ENCODE results near the gene CTU2. TPM values are rescaled to one million over a fixed set of nuclear protein-coding genes. Genes with fewer than 3 reads are reported as not detected.

The CTU2 gene
- polyA plus RNA-seq, 1 donor from 2014 or later: 26.3 TPM

DNA sequence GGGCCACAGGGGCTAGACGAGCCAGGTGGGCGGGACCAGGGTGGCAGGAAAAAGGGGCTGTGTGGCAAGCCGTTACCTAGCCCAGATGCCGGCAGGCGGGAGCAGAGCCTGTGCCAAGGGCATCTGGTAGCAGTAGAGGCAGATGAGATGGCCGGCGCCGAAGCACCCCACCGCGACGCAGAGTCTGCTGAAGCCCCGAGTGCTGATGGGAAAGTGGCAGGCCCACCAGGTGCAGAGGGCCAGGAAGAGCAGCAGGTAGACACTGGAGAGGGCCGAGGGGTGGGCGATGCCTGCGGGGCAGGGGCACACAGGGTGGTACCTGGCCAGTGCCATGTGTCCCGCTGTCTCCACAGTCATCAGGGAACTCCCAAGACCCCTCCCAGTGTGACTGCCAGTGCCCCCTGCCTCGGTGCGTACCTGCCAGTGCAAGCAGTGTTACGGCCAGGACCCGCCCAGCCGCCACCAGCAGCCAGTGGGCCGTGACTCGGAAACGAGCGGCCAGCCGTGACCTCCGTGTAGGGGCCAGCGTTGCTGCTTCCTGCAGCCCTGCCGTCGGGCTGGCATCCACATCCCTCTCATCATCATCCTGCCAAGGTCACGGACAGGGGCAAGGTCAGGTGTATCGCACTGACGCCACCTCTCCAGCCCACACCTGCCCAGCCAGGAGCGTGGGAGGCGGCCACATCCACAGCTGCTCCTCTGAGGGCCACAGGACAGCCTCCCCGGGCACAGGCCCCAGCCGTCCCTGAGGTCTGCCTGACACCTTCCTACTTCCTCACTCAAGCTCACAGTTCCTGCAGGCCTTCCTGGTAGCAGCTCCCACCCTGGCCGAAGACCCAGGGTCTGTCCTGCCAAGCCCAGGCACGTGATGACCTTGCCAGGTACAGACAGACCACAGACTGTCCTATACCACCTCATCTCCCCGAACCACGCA, 32.1 kb downstream of the CTU2 start:
- Histone ChIP-seq H3K9me3 (ENCODE audit: low read length) (no peaks in the 10 kb centered on the region), H3K27me3 (ENCODE audit: insufficient read depth, low read depth, low read length) (no peaks in the 10 kb centered on the region), H3K27ac (ENCODE audit: low read length) (no peak overlapping the region), H3K4me2 (ENCODE audit: low read length) (no peak overlapping the region), H3K9ac (ENCODE audit: low read length) (no peak overlapping the region), H3F3A (ENCODE audit: insufficient read depth, low read length, poor library complexity, severe bottlenecking) (no peaks in the 10 kb centered on the region), H3K4me3 (ENCODE audit: low read length) (no peak overlapping the region), H4K20me1 (ENCODE audit: insufficient read depth) (no peaks in the 10 kb centered on the region), H2AFZ (ENCODE audit: low read depth, low read length) (no peak overlapping the region), H3K9me2 (ENCODE audit: insufficient read depth, low read length) (no peaks in the 10 kb centered on the region), H3K36me3 (ENCODE audit: insufficient read depth, low read length) (no peaks in the 10 kb centered on the region), H3K79me2 (replicated peaks; ENCODE audit: insufficient read depth, low read length) (no peaks in the 10 kb centered on the region)
- no peak for TF ChIP-seq RAD21 (conservative IDR thresholded peaks at IDR 0.05)
- no peak for TF ChIP-seq POLR2AphosphoS5 (IDR thresholded peaks at IDR 0.05)
- no peak for TF ChIP-seq EZH2 (IDR thresholded peaks at IDR 0.05; ENCODE audit: borderline replicate concordance, insufficient read depth, low read length, poor library complexity, severe bottlenecking)
- no peak for TF ChIP-seq SMC3 (conservative IDR thresholded peaks at IDR 0.05; ENCODE audit: poor library complexity)
- no peak for TF ChIP-seq EP300 (conservative IDR thresholded peaks at IDR 0.05; ENCODE audit: poor library complexity, severe bottlenecking)
- TF ChIP-seq, protein P1, sequence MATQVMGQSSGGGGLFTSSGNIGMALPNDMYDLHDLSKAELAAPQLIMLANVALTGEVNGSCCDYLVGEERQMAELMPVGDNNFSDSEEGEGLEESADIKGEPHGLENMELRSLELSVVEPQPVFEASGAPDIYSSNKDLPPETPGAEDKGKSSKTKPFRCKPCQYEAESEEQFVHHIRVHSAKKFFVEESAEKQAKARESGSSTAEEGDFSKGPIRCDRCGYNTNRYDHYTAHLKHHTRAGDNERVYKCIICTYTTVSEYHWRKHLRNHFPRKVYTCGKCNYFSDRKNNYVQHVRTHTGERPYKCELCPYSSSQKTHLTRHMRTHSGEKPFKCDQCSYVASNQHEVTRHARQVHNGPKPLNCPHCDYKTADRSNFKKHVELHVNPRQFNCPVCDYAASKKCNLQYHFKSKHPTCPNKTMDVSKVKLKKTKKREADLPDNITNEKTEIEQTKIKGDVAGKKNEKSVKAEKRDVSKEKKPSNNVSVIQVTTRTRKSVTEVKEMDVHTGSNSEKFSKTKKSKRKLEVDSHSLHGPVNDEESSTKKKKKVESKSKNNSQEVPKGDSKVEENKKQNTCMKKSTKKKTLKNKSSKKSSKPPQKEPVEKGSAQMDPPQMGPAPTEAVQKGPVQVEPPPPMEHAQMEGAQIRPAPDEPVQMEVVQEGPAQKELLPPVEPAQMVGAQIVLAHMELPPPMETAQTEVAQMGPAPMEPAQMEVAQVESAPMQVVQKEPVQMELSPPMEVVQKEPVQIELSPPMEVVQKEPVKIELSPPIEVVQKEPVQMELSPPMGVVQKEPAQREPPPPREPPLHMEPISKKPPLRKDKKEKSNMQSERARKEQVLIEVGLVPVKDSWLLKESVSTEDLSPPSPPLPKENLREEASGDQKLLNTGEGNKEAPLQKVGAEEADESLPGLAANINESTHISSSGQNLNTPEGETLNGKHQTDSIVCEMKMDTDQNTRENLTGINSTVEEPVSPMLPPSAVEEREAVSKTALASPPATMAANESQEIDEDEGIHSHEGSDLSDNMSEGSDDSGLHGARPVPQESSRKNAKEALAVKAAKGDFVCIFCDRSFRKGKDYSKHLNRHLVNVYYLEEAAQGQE (IDR thresholded peaks at IDR 0.05; ENCODE audit: borderline replicate concordance): no peak

DNA sequence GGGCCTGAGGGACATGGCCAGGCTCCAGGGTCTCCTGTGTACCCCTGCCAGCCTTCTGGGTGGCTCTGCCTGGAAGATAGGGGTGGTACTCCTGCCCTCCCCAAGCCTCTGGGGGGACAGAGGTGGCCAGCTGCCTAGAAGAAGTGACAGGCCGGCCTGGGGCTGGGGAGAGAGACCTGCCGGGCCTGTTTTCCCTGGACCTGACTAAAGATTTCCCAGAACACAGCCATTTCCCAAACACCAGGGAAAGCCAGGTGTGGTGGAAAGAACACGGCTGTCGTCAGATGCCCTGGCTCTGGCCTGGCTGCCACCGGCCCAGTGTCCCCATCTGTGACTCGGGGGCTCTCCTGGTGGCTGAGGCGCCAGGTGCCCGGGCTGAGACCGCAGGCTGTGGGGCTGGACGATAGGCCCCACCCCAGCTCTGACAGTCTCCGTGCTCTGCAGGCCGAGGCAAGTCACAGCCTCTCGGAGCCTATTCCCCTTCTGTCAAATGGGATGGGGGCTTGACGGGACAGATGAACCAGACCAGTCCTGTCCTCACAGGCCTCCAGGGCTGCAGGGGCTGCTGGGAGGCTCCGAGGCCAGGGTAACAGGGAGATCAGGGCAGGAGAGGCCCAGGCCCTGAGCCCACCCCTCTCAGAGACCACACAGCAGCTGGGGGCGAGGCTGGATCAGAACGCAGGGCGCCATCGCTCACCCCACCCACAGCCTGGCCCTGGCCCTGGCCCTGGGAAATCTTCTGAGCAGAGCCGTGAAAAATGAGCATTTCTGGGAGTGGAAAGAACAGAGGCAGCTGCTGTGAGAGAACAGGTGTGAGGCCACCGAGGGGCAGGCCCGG, 33.1 kb downstream of the CTU2 start:
- Histone ChIP-seq H3K9ac (ENCODE audit: low read length) (no peak overlapping the region), H3K27me3 (ENCODE audit: insufficient read depth, low read depth, low read length) (no peaks in the 10 kb centered on the region), H4K20me1 (ENCODE audit: insufficient read depth) (no peaks in the 10 kb centered on the region), H3F3A (ENCODE audit: insufficient read depth, low read length, poor library complexity, severe bottlenecking) (no peaks in the 10 kb centered on the region), H3K4me3 (ENCODE audit: low read length) (no peak overlapping the region), H3K9me3 (ENCODE audit: low read length) (no peaks in the 10 kb centered on the region), H3K79me2 (replicated peaks; ENCODE audit: insufficient read depth, low read length) (no peaks in the 10 kb centered on the region), H3K36me3 (ENCODE audit: insufficient read depth, low read length) (no peaks in the 10 kb centered on the region), H3K4me2 (ENCODE audit: low read length) (no peak overlapping the region), H3K9me2 (ENCODE audit: insufficient read depth, low read length) (no peaks in the 10 kb centered on the region), H2AFZ (ENCODE audit: low read depth, low read length) (no peak overlapping the region), H3K27ac (ENCODE audit: low read length) (no peak overlapping the region)
- no peak for TF ChIP-seq POLR2AphosphoS5 (IDR thresholded peaks at IDR 0.05)
- no peak for TF ChIP-seq MXI1 (conservative IDR thresholded peaks at IDR 0.05; ENCODE audit: poor library complexity, severe bottlenecking)
- TF ChIP-seq, protein P1 (IDR thresholded peaks at IDR 0.05; ENCODE audit: borderline replicate concordance): no peak
- TF ChIP-seq SMC3 (conservative IDR thresholded peaks at IDR 0.05; ENCODE audit: poor library complexity): no peak
- TF ChIP-seq, protein P2, sequence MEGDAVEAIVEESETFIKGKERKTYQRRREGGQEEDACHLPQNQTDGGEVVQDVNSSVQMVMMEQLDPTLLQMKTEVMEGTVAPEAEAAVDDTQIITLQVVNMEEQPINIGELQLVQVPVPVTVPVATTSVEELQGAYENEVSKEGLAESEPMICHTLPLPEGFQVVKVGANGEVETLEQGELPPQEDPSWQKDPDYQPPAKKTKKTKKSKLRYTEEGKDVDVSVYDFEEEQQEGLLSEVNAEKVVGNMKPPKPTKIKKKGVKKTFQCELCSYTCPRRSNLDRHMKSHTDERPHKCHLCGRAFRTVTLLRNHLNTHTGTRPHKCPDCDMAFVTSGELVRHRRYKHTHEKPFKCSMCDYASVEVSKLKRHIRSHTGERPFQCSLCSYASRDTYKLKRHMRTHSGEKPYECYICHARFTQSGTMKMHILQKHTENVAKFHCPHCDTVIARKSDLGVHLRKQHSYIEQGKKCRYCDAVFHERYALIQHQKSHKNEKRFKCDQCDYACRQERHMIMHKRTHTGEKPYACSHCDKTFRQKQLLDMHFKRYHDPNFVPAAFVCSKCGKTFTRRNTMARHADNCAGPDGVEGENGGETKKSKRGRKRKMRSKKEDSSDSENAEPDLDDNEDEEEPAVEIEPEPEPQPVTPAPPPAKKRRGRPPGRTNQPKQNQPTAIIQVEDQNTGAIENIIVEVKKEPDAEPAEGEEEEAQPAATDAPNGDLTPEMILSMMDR (IDR thresholded peaks at IDR 0.05; ENCODE audit: poor library complexity, severe bottlenecking): no peak
- no peak for TF ChIP-seq RAD21 (conservative IDR thresholded peaks at IDR 0.05)
- TF ChIP-seq EZH2 (IDR thresholded peaks at IDR 0.05; ENCODE audit: borderline replicate concordance, insufficient read depth, low read length, poor library complexity, severe bottlenecking): no peak
- no peak for TF ChIP-seq TAF1 (IDR thresholded peaks at IDR 0.05; ENCODE audit: low read depth)
- TF ChIP-seq EP300 (conservative IDR thresholded peaks at IDR 0.05; ENCODE audit: poor library complexity, severe bottlenecking): no peak

Measured in neural cell (in vitro differentiated cells).